ENCODE data around the gene MCC. TPM values are rescaled to one million over a fixed set of nuclear protein-coding genes. Genes with fewer than 3 reads are reported as not detected.

Gene MCC
- total RNA-seq, 1 experiment from 2014 or later = 23.5 TPM

DNA sequence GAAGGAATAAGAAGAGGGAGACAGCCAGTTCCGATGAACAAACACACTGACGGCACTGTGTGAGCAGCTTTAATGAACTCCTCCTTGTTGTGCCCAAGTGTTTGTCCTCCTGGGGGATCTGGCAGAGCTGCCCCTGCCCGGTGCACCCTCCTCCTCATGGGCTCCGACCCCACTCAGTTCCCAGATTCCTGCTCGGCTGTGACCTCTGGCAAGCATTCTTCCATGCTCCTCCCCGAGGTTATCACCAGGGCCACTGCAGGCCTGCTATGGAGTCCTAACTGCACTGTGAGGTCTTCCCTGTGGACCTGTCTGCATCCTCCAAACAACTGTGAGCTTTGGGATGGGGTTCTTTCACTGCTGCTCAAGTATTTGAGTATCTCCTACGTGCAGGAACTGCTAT, 369.5 kb downstream of the MCC start:
- CTCF ChIA-PET = no interaction called here
- no peak for TF ChIP-seq FOXJ3 (CRISPR knock-in tag; IDR thresholded peaks at IDR 0.05; ENCODE audit: borderline replicate concordance)
- TF ChIP-seq MXD4 (CRISPR knock-in tag; IDR thresholded peaks at IDR 0.05; ENCODE audit: borderline replicate concordance) = no peak
- TF ChIP-seq, protein P1, sequence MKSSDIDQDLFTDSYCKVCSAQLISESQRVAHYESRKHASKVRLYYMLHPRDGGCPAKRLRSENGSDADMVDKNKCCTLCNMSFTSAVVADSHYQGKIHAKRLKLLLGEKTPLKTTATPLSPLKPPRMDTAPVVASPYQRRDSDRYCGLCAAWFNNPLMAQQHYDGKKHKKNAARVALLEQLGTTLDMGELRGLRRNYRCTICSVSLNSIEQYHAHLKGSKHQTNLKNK (CRISPR knock-in tag; IDR thresholded peaks at IDR 0.05) = no peak
- TF ChIP-seq, protein P2, sequence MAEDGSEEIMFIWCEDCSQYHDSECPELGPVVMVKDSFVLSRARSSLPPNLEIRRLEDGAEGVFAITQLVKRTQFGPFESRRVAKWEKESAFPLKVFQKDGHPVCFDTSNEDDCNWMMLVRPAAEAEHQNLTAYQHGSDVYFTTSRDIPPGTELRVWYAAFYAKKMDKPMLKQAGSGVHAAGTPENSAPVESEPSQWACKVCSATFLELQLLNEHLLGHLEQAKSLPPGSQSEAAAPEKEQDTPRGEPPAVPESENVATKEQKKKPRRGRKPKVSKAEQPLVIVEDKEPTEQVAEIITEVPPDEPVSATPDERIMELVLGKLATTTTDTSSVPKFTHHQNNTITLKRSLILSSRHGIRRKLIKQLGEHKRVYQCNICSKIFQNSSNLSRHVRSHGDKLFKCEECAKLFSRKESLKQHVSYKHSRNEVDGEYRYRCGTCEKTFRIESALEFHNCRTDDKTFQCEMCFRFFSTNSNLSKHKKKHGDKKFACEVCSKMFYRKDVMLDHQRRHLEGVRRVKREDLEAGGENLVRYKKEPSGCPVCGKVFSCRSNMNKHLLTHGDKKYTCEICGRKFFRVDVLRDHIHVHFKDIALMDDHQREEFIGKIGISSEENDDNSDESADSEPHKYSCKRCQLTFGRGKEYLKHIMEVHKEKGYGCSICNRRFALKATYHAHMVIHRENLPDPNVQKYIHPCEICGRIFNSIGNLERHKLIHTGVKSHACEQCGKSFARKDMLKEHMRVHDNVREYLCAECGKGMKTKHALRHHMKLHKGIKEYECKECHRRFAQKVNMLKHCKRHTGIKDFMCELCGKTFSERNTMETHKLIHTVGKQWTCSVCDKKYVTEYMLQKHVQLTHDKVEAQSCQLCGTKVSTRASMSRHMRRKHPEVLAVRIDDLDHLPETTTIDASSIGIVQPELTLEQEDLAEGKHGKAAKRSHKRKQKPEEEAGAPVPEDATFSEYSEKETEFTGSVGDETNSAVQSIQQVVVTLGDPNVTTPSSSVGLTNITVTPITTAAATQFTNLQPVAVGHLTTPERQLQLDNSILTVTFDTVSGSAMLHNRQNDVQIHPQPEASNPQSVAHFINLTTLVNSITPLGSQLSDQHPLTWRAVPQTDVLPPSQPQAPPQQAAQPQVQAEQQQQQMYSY (CRISPR knock-in tag; IDR thresholded peaks at IDR 0.05) = no peak
- TF ChIP-seq, protein P3, sequence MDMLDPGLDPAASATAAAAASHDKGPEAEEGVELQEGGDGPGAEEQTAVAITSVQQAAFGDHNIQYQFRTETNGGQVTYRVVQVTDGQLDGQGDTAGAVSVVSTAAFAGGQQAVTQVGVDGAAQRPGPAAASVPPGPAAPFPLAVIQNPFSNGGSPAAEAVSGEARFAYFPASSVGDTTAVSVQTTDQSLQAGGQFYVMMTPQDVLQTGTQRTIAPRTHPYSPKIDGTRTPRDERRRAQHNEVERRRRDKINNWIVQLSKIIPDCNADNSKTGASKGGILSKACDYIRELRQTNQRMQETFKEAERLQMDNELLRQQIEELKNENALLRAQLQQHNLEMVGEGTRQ (CRISPR knock-in tag; IDR thresholded peaks at IDR 0.05) = no peak
- no peak for TF ChIP-seq NFYB (CRISPR knock-in tag; conservative IDR thresholded peaks at IDR 0.05; ENCODE audit: low read depth)
- TF ChIP-seq, protein P4, sequence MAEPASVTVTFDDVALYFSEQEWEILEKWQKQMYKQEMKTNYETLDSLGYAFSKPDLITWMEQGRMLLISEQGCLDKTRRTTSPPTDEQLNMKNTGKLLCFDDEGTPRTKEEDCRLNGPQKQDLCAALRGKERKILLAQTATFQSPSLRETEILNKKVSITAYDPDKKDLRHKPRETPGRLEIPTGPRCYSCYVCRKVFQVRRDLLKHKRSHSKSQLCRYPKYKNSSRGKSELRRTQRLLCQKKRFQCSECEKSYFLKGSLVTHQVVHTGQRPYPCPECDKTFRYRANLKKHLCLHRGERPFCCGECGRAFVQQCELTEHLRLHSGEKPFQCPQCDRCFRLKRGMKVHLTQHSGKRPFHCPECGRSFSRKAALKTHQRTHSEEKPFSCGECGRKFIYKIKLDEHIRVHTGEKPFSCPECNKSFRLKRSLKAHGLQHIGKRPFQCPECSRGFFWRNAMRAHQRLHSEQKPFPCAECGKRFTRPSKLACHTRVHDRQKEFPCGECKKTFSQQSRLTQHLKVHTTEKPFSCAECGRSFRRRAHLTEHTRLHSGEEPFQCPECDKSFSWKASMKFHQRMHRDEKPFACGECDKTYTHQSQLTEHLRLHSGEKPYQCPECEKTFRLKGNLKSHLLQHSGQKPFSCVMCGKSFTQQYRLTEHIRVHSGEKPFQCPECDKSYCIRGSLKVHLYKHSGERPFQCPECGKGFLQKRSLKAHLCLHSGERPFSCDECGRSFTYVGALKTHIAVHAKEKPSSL (CRISPR knock-in tag; conservative IDR thresholded peaks at IDR 0.05) = no peak
- TF ChIP-seq, protein P5, sequence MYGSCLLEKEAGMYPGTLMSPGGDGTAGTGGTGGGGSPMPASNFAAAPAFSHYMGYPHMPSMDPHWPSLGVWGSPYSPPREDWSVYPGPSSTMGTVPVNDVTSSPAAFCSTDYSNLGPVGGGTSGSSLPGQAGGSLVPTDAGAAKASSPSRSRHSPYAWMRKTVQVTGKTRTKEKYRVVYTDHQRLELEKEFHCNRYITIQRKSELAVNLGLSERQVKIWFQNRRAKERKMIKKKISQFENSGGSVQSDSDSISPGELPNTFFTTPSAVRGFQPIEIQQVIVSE (CRISPR knock-in tag; IDR thresholded peaks at IDR 0.05; ENCODE audit: borderline replicate concordance) = no peak
- TF ChIP-seq, protein P6, sequence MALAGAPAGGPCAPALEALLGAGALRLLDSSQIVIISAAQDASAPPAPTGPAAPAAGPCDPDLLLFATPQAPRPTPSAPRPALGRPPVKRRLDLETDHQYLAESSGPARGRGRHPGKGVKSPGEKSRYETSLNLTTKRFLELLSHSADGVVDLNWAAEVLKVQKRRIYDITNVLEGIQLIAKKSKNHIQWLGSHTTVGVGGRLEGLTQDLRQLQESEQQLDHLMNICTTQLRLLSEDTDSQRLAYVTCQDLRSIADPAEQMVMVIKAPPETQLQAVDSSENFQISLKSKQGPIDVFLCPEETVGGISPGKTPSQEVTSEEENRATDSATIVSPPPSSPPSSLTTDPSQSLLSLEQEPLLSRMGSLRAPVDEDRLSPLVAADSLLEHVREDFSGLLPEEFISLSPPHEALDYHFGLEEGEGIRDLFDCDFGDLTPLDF (CRISPR knock-in tag; IDR thresholded peaks at IDR 0.05) = no peak
- TF ChIP-seq ZNF138 (CRISPR knock-in tag; conservative IDR thresholded peaks at IDR 0.05) = no peak
- TF ChIP-seq, protein P7, sequence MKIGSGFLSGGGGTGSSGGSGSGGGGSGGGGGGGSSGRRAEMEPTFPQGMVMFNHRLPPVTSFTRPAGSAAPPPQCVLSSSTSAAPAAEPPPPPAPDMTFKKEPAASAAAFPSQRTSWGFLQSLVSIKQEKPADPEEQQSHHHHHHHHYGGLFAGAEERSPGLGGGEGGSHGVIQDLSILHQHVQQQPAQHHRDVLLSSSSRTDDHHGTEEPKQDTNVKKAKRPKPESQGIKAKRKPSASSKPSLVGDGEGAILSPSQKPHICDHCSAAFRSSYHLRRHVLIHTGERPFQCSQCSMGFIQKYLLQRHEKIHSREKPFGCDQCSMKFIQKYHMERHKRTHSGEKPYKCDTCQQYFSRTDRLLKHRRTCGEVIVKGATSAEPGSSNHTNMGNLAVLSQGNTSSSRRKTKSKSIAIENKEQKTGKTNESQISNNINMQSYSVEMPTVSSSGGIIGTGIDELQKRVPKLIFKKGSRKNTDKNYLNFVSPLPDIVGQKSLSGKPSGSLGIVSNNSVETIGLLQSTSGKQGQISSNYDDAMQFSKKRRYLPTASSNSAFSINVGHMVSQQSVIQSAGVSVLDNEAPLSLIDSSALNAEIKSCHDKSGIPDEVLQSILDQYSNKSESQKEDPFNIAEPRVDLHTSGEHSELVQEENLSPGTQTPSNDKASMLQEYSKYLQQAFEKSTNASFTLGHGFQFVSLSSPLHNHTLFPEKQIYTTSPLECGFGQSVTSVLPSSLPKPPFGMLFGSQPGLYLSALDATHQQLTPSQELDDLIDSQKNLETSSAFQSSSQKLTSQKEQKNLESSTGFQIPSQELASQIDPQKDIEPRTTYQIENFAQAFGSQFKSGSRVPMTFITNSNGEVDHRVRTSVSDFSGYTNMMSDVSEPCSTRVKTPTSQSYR (CRISPR knock-in tag; IDR thresholded peaks at IDR 0.05) = no peak
- no peak for TF ChIP-seq TEAD4 (CRISPR knock-in tag; IDR thresholded peaks at IDR 0.05)
- no peak for TF ChIP-seq SOX15 (CRISPR knock-in tag; IDR thresholded peaks at IDR 0.05)
- TF ChIP-seq, protein P8, sequence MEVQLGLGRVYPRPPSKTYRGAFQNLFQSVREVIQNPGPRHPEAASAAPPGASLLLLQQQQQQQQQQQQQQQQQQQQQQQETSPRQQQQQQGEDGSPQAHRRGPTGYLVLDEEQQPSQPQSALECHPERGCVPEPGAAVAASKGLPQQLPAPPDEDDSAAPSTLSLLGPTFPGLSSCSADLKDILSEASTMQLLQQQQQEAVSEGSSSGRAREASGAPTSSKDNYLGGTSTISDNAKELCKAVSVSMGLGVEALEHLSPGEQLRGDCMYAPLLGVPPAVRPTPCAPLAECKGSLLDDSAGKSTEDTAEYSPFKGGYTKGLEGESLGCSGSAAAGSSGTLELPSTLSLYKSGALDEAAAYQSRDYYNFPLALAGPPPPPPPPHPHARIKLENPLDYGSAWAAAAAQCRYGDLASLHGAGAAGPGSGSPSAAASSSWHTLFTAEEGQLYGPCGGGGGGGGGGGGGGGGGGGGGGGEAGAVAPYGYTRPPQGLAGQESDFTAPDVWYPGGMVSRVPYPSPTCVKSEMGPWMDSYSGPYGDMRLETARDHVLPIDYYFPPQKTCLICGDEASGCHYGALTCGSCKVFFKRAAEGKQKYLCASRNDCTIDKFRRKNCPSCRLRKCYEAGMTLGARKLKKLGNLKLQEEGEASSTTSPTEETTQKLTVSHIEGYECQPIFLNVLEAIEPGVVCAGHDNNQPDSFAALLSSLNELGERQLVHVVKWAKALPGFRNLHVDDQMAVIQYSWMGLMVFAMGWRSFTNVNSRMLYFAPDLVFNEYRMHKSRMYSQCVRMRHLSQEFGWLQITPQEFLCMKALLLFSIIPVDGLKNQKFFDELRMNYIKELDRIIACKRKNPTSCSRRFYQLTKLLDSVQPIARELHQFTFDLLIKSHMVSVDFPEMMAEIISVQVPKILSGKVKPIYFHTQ (CRISPR knock-in tag; IDR thresholded peaks at IDR 0.05) = no peak
- TF ChIP-seq, protein P9, sequence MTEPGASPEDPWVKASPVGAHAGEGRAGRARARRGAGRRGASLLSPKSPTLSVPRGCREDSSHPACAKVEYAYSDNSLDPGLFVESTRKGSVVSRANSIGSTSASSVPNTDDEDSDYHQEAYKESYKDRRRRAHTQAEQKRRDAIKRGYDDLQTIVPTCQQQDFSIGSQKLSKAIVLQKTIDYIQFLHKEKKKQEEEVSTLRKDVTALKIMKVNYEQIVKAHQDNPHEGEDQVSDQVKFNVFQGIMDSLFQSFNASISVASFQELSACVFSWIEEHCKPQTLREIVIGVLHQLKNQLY (CRISPR knock-in tag; IDR thresholded peaks at IDR 0.05) = no peak
- TF ChIP-seq, protein P10, sequence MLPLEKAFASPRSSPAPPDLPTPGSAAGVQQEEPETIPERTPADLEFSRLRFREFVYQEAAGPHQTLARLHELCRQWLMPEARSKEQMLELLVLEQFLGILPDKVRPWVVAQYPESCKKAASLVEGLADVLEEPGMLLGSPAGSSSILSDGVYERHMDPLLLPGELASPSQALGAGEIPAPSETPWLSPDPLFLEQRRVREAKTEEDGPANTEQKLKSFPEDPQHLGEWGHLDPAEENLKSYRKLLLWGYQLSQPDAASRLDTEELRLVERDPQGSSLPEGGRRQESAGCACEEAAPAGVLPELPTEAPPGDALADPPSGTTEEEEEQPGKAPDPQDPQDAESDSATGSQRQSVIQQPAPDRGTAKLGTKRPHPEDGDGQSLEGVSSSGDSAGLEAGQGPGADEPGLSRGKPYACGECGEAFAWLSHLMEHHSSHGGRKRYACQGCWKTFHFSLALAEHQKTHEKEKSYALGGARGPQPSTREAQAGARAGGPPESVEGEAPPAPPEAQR (CRISPR knock-in tag; IDR thresholded peaks at IDR 0.05) = no peak
- TF ChIP-seq ZNF317 (CRISPR knock-in tag; IDR thresholded peaks at IDR 0.05; ENCODE audit: borderline replicate concordance, low read depth) = no peak
- no peak for TF ChIP-seq OVOL2 (CRISPR knock-in tag; IDR thresholded peaks at IDR 0.05; ENCODE audit: borderline replicate concordance)

More for the DNA sequence above, 369.5 kb downstream of the MCC start:
- peaks cover 10% of the 10 kb centered on the region for H3K4me1 Mint-ChIP-seq
- ATAC-seq = 0 out of 2 replicates have a peak, but pooled peaks have one; percentile 26
- H3K27me3 Mint-ChIP-seq (ENCODE audit: low read depth) = no peaks in the 10 kb centered on the region
- POLR2A ChIA-PET = interaction anchor here (0.6 to 1.5 kb wide), 2 partner anchors 25 to 176 kb away, joined by 3 read pairs; no protein-coding TSS in a partner anchor
- peaks cover 17% of the 10 kb centered on the region for H3K9me3 Mint-ChIP-seq
- peaks cover 21% of the 10 kb centered on the region for H3K36me3 Mint-ChIP-seq
- no peak overlapping the region for H3K4me3 Mint-ChIP-seq
- peak overlapping the region; percentile 6; the same call in 1 of the 2 replicates for H3K27ac Mint-ChIP-seq
- DNase-seq (ENCODE audit: low spot score) = no peak
